ENCODE results near the gene CRIM1. TPM values are rescaled to one million over a fixed set of nuclear protein-coding genes. Genes with fewer than 3 reads are reported as not detected.

The CRIM1 gene
- total and polyA plus RNA-seq, 2 of the 8 experiments (the other 6 are each of a cell fraction or from before 2014, with no cell fraction given) = 9.4 to 28.4 TPM

- Histone ChIP-seq H3K14ac (ENCODE audit: insufficient read length) (no peak overlapping the region), H4K8ac (ENCODE audit: extremely low read depth, insufficient read depth, low read length) (no peak overlapping the region), H3K9me3 (ENCODE audit: insufficient read depth in 2 of 2, low read depth in 1 of 2, low read length in 1 of 2) (no peaks in the 10 kb centered on the region), H4K5ac (ENCODE audit: insufficient read length, low read depth, low read length) (no peak overlapping the region), H3K23ac (ENCODE audit: insufficient read length) (no peak overlapping the region), H3K56ac (replicated peaks; ENCODE audit: insufficient read length, low read depth, low read length) (no peak overlapping the region), H2BK5ac (ENCODE audit: low read depth, low read length) (peak overlapping the region; percentile 66; the same call in 1 of the 2 replicates), H3K27me3 (replicated peaks in 1 of 4; ENCODE audit: control insufficient read depth in 3 of 4, extremely low read depth in 1 of 4, insufficient read depth in 3 of 4, low read length in 3 of 4) (no peaks in the 10 kb centered on the region), H3K79me1 (ENCODE audit: low read depth, low read length) (peaks cover 9% of the 10 kb centered on the region), H3K27ac (ENCODE audit: low read depth, low read length) (0 out of 2 replicates have a peak overlapping the region, but pooled peaks have one; percentile 17), H2BK120ac (replicated peaks; ENCODE audit: low read depth, low read length) (no peak overlapping the region), H3K4me3 (ENCODE audit: extremely low read depth in 1 of 4, insufficient read depth in 2 of 4, low read depth in 3 of 4, low read length in 4 of 4) (peak overlapping the region in 1 of 4 experiments; percentile 23; a peak in 1 of 8 replicates), H3K36me3 (ENCODE audit: control insufficient read depth in 2 of 4, insufficient read depth in 4 of 4, low read length in 3 of 4) (no peaks in the 10 kb centered on the region; a peak in 2 of 8 replicates), H3K18ac (ENCODE audit: extremely low read depth, low read length) (no peak overlapping the region), H2BK20ac (ENCODE audit: low read length) (no peak overlapping the region), H3K4me1 (replicated peaks in 1 of 4; ENCODE audit: control insufficient read depth in 3 of 4, insufficient read depth in 4 of 4, low read length in 3 of 4) (peaks cover 2 to 24% (median 13%) of the 10 kb centered on the region in 4 experiments), H3K79me2 (ENCODE audit: control insufficient read depth in 1 of 2, insufficient read depth in 2 of 2, low read length in 2 of 2) (peaks cover 3 to 95% of the 10 kb centered on the region in 2 experiments; a peak in 3 of 4 replicates), H2AK5ac (ENCODE audit: low read depth, low read length) (0 out of 2 replicates have a peak overlapping the region, but pooled peaks have one; percentile 17), H2AFZ (ENCODE audit: low read length) (no peak overlapping the region), H2BK15ac (ENCODE audit: low read length) (no peak overlapping the region), H3K4me2 (ENCODE audit: insufficient read depth in 1 of 2, low read depth in 2 of 2, low read length in 2 of 2) (peak overlapping the region; percentile 32 to 49; a peak in 2 of 4 replicates), H3K23me2 (ENCODE audit: low read depth, low read length) (no peaks in the 10 kb centered on the region; the same call in 1 of the 2 replicates), H3K4ac (replicated peaks; ENCODE audit: insufficient read length, low read depth, low read length) (no peak overlapping the region), H2BK12ac (ENCODE audit: low read depth, low read length) (peak overlapping the region; percentile 6; the same call in 1 of the 2 replicates), H3K9ac (replicated peaks in 1 of 4; ENCODE audit: extremely low read depth in 1 of 4, low read depth in 3 of 4, low read length in 3 of 4) (no peak overlapping the region), H4K20me1 (replicated peaks in 1 of 2; ENCODE audit: control insufficient read depth in 1 of 2, insufficient read depth in 2 of 2, low read length in 2 of 2) (peaks cover 3 to 4% of the 10 kb centered on the region in 2 experiments), H4K91ac (replicated peaks; ENCODE audit: insufficient read length, low read length) (no peak overlapping the region)
- 68% methylated on average over 6 of the region's 6 CpGs; no CpG with 5 or more reads in 1 of the 2 experiments for WGBS, 2 experiments (ENCODE audit: extremely low coverage in 1 of 2, insufficient coverage in 1 of 2, insufficient read length in 1 of 2, insufficient replicate concordance in 2 of 2, low coverage in 1 of 2, low lambda C conversion rate in 2 of 2, missing lambda C conversion rate in 1 of 2)
- FAIRE-seq = no peak
- ChIA-PET CTCF (ENCODE audit: partially characterized antibody) (interaction anchor here (0.9 to 1.6 kb wide), 5 partner anchors 9 to 121 kb away, joined by 3 to 9 read pairs (median 3); no protein-coding TSS in a partner anchor), POLR2A (ENCODE audit: partially characterized antibody) (interaction anchor here (1.1 kb wide), 1 partner anchor 9 kb away, joined by 4 read pairs; no protein-coding TSS in a partner anchor)
- DNase-seq (ENCODE audit: low read depth in 1 of 2, low spot score in 2 of 2) = no peak
- TF ChIP-seq TAF1 (IDR thresholded peaks at IDR 0.05; ENCODE audit: low read depth, low read length) = no peak
- no peak for TF ChIP-seq GABPA (IDR thresholded peaks at IDR 0.05; ENCODE audit: borderline replicate concordance, insufficient read depth, low read length)
- TF ChIP-seq JUN (IDR thresholded peaks at IDR 0.05; ENCODE audit: low read depth, low read length) = no peak
- no peak for TF ChIP-seq YY1 (IDR thresholded peaks at IDR 0.05; ENCODE audit: low read depth, low read length)
- TF ChIP-seq JUND (IDR thresholded peaks at IDR 0.05; ENCODE audit: low read length) = no peak
- TF ChIP-seq RNF2 (IDR thresholded peaks at IDR 0.05; ENCODE audit: borderline replicate concordance, low read depth, low read length, missing control alignments, poor library complexity, severe bottlenecking) = no peak
- no peak for TF ChIP-seq SP4 (IDR thresholded peaks at IDR 0.05; ENCODE audit: low read length)
- no peak for TF ChIP-seq EGR1 (IDR thresholded peaks at IDR 0.05; ENCODE audit: borderline replicate concordance, low read depth, low read length)
Observed at GRCh38 chr2:36420569-36421181, 65.1 kb downstream of the CRIM1 start.
